Psoas muscle (tissue), 8 donors: ENCODE results near the gene AKR1D1. TPM values are rescaled to one million over a fixed set of nuclear protein-coding genes. Genes with fewer than 3 reads are reported as not detected.
"Not testable (repeated sequence)": the region's sequence is repeated elsewhere in the genome, so short reads cannot be mapped to it uniquely, and the experiment has no call there.

ENCODE experiments used
- ATAC-seq, 4 donors: fragments of 200-7000 bp; cut with Tn5 transposase; one replicate each; pipeline ENCODE4 v1.9.1; 2020; ENCODE audit warnings: moderate library complexity in 3 of 4, mild to moderate bottlenecking in 2 of 4
- DNase-seq, 2 donors: peaks; one replicate each; pipeline ENCODE4 v3.0.0-alpha.2; 2020
- H3K27ac ChIP-seq: fragments of 200-600 bp; one replicate; pipeline ENCODE4 v1.8.0; 2022
- H3K27me3 ChIP-seq, 3 donors: fragments of 200-600 bp in 1 of 3; one replicate each; pipeline versions ENCODE4 v1.6.1 to v1.8.0; 2013 to 2022; ENCODE audit warnings: low read length in 2 of 3, mild to moderate bottlenecking in 2 of 3, moderate library complexity in 1 of 3; ENCODE audit not compliant: insufficient read depth in 3 of 3
- H3K36me3 ChIP-seq, 2 donors: fragments of 200-600 bp in 1 of 2; one replicate each; pipeline versions ENCODE4 v1.6.1 to v1.8.0; 2013 to 2022; ENCODE audit warnings: low read depth in 1 of 2, mild to moderate bottlenecking in 1 of 2, moderate library complexity in 1 of 2; ENCODE audit not compliant: insufficient read depth in 1 of 2
- H3K4me1 ChIP-seq: fragments of 200-600 bp; one replicate; pipeline ENCODE4 v1.8.0; 2022
- H3K4me3 ChIP-seq: fragments of 200-600 bp; one replicate; pipeline ENCODE4 v1.8.0; 2022; ENCODE audit warnings: mild to moderate bottlenecking
- H3K9me3 ChIP-seq: fragments of 200-600 bp; one replicate; pipeline ENCODE4 v1.8.0; 2022
- CTCF ChIP-seq: fragments of 200-600 bp; IDR thresholded peaks from one replicate; pipeline ENCODE4 v1.8.0; 2022; ENCODE audit warnings: antibody characterized with exemption
- whole genome bisulfite sequencing, 3 donors: extraction: QIAGEN DNeasy Blood & Tissue Kit; methylation state at CpG; one replicate each; pipeline versions ENCODE4 v1.1.6 to v1.1.7; 2013; 5-methylcytosine and 5-hydroxymethylcytosine counted together
- intact Hi-C, 2 donors: fragments of 100-400 bp; cut with DNase I; formaldehyde crosslinking; loops; one replicate each; pipeline versions ENCODE4 v1.11.0 to v1.14.2; 2022
- polyA plus RNA-seq, 3 donors: library from polyadenylated mRNA; stranded (reverse); fragments of 200-250 nt; gene quantifications; one replicate each; pipeline ENCODE4 v1.2.3, GENCODE V29; 2013
- total RNA-seq, 4 donors: library from RNA; stranded (reverse); fragmentation: NEBNext Ultra II Directional in 2 of 4; extraction: Animal tissue kit (Norgen Biotek cat#: 25700) in 2 of 4; gene quantifications; one replicate each; pipeline versions ENCODE4 v1.2.1 to v1.2.4, GENCODE V29; 2021 to 2023
- donor health status: healthy with polysubstance abuse.
- donor health status: DM: no; HTN: no; CAD: no; lungs with moderate emphysema.
- donor health status: Bipolar disorder and iron deficiency.
- donor health status: healthy.
- donor health status: DM: yes; HTN: yes; CAD: no.
- donor health status: DM: no; HTN: no; CAD: no.
- donor health status: DM: no; HTN: no; CAD: no.
- donor health status: DM: yes; HTN: yes; CAD: no.

AKR1D1 gene
- total and polyA plus RNA-seq, 7 donors: not detected

GRCh38 chr7:138137423-138138171 lies 61.3 kb downstream of the AKR1D1 start:
- ATAC-seq (no peak), DNase-seq (no peak)
- Histone ChIP-seq H3K4me1 (no peaks in the 10 kb centered on the region), H3K36me3 (no peaks in the 10 kb centered on the region), H3K27me3 (no peaks in the 10 kb centered on the region), H3K4me3 (no peak overlapping the region), H3K27ac (no peak overlapping the region), H3K9me3 (no peaks in the 10 kb centered on the region)
- TF ChIP-seq CTCF: no peak
- WGBS, 3 donors: 72 to 80% (median 77%) methylated on average over 2 of the region's 2 CpGs
- intact Hi-C loops: no loop called here

GRCh38 chr7:138138244-138138643 lies 62.0 kb downstream of the AKR1D1 start:
- Histone ChIP-seq H3K27ac (no peak overlapping the region), H3K27me3 (no peaks in the 10 kb centered on the region), H3K4me1 (no peaks in the 10 kb centered on the region), H3K4me3 (no peak overlapping the region), H3K36me3 (no peaks in the 10 kb centered on the region), H3K9me3 (no peaks in the 10 kb centered on the region)
- TF ChIP-seq CTCF: no peak
- ATAC-seq (no peak), DNase-seq (no peak)
- intact Hi-C loops: no loop called here
- 52 to 78% (median 53%) methylated on average over 3 of the region's 3 CpGs for WGBS, 3 donors

GRCh38 chr7:138142583-138143201 lies 66.4 kb downstream of the AKR1D1 start:
- no peaks in the 10 kb centered on the region for H3K27me3 ChIP-seq
- no peak overlapping the region for H3K4me3 ChIP-seq
- intact Hi-C loops: no loop called here
- no peak for DNase-seq
- ATAC-seq: no peak
- H3K4me1 ChIP-seq: no peaks in the 10 kb centered on the region
- no peaks in the 10 kb centered on the region for H3K36me3 ChIP-seq
- no peak for TF ChIP-seq CTCF
- no peaks in the 10 kb centered on the region for H3K9me3 ChIP-seq
- H3K27ac ChIP-seq: no peak overlapping the region

GRCh38 chr7:138144958-138145357 lies 68.7 kb downstream of the AKR1D1 start:
- no peaks in the 10 kb centered on the region for H3K36me3 ChIP-seq
- no peak for DNase-seq
- no peaks in the 10 kb centered on the region for H3K27me3 ChIP-seq
- intact Hi-C loops: no loop called here
- no peak for ATAC-seq
- no peak overlapping the region for H3K4me3 ChIP-seq
- no peak for TF ChIP-seq CTCF
- no peak overlapping the region for H3K27ac ChIP-seq
- no peaks in the 10 kb centered on the region for H3K4me1 ChIP-seq
- H3K9me3 ChIP-seq: no peaks in the 10 kb centered on the region
- 62 to 70% (median 62%) methylated on average over 2 of the region's 2 CpGs for WGBS, 3 donors

- WGBS, 3 donors: 84 to 90% (median 85%) methylated on average over 16 to 19 of the region's 19 CpGs
- DNase-seq, H3K27me3 ChIP-seq, H3K9me3 ChIP-seq, H3K27ac ChIP-seq, H3K4me3 ChIP-seq, ATAC-seq, H3K36me3 ChIP-seq, intact Hi-C loops, H3K4me1 ChIP-seq: not testable (repeated sequence)
Observed at GRCh38 chr7:138146221-138146620, 70.0 kb downstream of the AKR1D1 start.

- H3K4me1 ChIP-seq, DNase-seq, H3K9me3 ChIP-seq, H3K4me3 ChIP-seq, H3K36me3 ChIP-seq, ATAC-seq, H3K27me3 ChIP-seq, H3K27ac ChIP-seq, intact Hi-C loops: not testable (repeated sequence)
- WGBS, 3 donors: 70 to 76% (median 73%) methylated on average over 30 to 32 of the region's 32 CpGs
Observed at GRCh38 chr7:138146757-138147734, 70.8 kb downstream of the AKR1D1 start.
